HG02588 (cell line): ENCODE measurements around the gene ATP8B2.
A peak's percentile ranks its signal among the peaks of the same experiment; 100 is the strongest.
"Not testable (repeated sequence)": the region's sequence is repeated elsewhere in the genome, so short reads cannot be mapped to it uniquely, and the experiment has no call there.

Experiments used
- ATAC-seq: cut with Tn5 transposase; IDR thresholded peaks from one replicate; pipeline ENCODE4 v1.9.1; 2021; ENCODE audit warnings: mild to moderate bottlenecking, moderate library complexity; ENCODE audit not compliant: unreplicated experiment

The ATP8B2 gene

GRCh38 chr1:154324241-154324640, 1.1 kb upstream of the ATP8B2 start:
- no peak for ATAC-seq

GRCh38 chr1:154325583-154326545, 539 bp downstream of the ATP8B2 start:
- no peak for ATAC-seq

- ATAC-seq, result no peak
Observed at GRCh38 chr1:154326546-154327465, 1.5 kb downstream of the ATP8B2 start.

DNA sequence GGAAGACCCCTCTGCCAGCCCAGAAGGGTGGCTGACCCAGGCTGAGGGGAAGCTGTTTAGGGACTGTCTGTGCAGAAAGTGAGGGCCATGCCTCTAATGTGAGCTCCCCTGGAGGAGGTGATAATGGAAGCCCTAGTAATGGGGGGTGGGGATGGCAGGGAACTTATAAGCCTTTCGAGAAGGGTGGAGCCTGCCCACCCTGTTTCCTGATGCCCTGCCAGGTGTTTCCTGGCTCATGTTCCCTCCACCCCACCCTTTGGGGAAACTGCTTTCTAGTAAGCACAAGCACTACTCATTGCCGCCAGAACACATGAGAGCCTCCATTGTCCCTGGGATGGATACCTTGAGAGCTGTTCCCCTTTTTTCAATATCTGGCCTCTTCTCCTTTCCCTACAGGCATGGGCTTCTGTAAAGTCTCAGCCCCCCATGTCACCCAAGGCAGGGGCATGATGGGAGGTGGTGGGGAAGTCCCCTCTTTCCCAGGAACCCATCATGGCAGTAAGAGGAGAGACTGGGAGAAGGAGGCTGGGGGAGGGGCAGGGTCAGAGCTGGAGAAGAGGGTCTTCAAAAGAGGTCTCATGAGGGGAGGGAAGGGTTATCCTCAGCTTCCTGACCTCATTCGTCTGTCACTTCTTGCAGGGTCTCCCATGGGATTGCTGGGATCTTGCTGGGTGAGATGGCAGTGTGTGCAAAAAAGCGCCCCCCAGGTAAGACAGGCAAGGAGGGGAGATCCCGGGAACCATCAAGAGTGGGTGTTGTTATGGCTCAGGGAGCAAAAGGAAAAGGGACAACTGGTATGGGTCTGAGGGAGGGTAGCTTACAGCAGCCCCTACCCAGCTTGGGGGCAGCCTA, 2.4 kb downstream of the ATP8B2 start:
- no peak for ATAC-seq

- ATAC-seq, result no peak
Observed at GRCh38 chr1:154328318-154329151, 3.2 kb downstream of the ATP8B2 start.

- no peak for ATAC-seq
Observed at GRCh38 chr1:154329152-154329521, 3.8 kb downstream of the ATP8B2 start.

DNA sequence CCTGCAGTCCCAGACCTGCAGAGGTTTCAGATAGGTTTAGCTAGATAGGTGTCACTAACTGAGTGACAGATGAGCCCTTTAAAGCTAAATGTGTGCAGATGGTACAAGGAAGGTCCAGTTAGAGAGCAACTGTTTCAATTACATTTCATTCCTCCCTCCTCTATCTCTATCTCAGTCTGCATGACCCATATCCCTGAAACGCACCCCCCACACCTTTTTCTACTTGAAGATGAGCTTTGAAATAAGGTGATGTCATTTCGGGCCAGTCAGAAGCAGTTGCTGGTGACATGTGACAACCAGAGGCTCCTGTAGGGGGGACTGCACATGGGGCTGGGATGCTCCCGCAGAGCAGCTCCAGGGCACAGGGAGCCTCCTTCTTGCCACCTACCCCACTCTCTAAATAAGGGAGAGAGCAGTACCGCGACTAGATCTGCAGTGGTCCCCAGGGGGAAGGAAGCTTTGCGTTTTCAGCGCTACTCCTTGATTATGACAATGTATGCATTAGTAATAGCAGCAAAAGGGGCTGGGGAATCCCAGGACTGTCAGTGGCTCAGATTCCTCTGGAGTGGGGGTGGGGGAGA, 4.3 kb downstream of the ATP8B2 start:
- ATAC-seq, result no peak

GRCh38 chr1:154330669-154331068, 5.3 kb downstream of the ATP8B2 start:
- no peak for ATAC-seq

DNA sequence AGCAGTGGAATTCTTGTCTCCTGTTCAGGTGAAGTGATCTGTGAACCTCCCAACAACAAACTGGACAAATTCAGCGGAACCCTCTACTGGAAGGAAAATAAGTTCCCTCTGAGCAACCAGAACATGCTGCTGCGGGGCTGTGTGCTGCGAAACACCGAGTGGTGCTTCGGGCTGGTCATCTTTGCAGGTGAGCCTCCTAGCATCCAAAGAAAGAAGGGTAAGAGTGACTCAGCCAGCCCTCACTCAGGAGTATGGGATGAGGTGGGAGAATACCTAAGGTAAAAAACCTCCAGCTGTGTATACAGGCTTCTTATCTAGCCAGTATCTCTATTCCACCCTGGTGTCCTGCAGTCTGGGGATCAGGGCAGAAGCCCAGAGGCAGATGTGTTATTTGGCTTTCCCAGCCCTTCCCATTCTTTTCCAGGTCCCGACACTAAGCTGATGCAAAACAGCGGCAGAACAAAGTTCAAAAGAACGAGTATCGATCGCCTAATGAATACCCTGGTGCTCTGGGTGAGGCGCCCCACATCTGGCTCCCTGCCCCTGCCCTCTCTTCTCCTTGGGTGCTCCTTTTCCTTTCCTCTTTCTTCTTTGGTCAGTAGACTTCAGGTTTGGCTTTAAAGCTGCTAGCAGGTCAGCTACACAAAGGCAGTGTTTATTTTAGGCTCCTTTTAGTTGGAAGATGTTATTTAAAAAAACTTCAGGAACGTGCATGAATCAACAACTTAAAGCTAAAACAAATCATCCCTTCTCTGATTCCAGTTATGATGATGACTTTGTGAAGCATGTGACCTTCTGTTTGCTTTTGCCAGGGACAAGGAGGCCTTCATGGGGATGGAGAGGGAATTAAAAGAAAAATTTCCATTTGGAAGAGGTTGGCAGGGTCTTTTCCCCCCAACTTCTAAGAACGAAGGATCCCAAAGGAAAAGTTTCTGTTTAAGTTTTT, 9.0 kb downstream of the ATP8B2 start:
- ATAC-seq, result no peak

DNA sequence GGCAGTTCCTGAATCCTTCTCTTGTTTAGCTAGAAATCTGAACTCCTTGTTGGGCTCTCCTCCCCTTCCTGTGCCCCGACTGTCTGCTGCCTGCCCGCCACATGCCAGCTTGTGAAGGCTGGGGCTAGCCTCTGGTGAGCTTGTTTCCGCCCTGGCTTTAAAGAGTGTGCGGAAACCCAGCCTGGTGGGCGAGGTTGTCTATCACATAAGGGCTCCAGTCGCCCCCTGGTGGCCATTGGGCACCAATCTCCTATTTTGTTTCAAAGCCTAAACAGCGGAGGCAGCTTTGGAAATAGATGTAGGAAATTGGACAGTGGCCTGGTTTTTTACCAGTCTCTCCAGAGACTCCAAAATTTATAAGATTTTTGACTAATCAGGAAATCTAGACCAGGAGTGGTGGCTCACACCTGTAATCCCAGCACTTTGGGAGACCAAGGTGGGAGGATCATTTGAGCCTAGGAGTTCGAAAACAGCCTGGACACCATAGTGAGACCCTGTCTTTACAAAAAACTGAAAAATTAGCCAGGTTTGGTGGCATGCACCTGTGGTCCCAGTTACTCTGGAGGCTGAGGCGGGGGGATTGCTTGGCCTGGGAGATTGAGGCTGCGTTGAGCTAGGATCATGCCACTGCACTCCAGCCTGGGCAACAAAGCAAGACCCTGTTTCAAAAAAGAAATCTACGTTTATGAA, 9.8 kb downstream of the ATP8B2 start:
- peak; percentile 50 for ATAC-seq

- no peak for ATAC-seq
Observed at GRCh38 chr1:154337253-154337894, 12.0 kb downstream of the ATP8B2 start.

- no peak for ATAC-seq
Observed at GRCh38 chr1:154338875-154339274, 13.6 kb downstream of the ATP8B2 start.

- ATAC-seq, result not testable (repeated sequence)
Observed at GRCh38 chr1:154341366-154341765, 16.0 kb downstream of the ATP8B2 start.

GRCh38 chr1:154342132-154342531, 16.8 kb downstream of the ATP8B2 start:
- no peak for ATAC-seq

GRCh38 chr1:154342836-154343472, 17.6 kb downstream of the ATP8B2 start:
- no peak for ATAC-seq

- ATAC-seq, result no peak
Observed at GRCh38 chr1:154344977-154345837, 19.9 kb downstream of the ATP8B2 start.
